Astrocyte (in vitro differentiated cells and primary cell): ENCODE data around the gene FLNC. TPM values are rescaled to one million over a fixed set of nuclear protein-coding genes. Genes with fewer than 3 reads are reported as not detected.

Source experiments
- DNase-seq: peaks from one replicate; pipeline ENCODE4 v3.0.0-alpha.2; 2010; ENCODE audit warnings: low read depth
- FAIRE-seq: peaks from 2 replicates; lab custom pipeline; 2011; peaks lifted over from hg19 to GRCh38; lab: Jason Lieb, UNC
- H2AFZ ChIP-seq: 2 replicates; pipeline ENCODE4 v1.6.0; 2012; ENCODE audit warnings: low read depth, low read length, inconsistent platforms
- H3K27ac ChIP-seq: 2 replicates; pipeline ENCODE4 v1.5.1; 2011; ENCODE audit warnings: low read depth, low read length, inconsistent platforms
- H3K27me3 ChIP-seq: 2 replicates; pipeline ENCODE4 v1.6.0; 2011; ENCODE audit warnings: low read length, inconsistent platforms; ENCODE audit not compliant: insufficient read depth
- H3K36me3 ChIP-seq: 2 replicates; pipeline ENCODE4 v1.5.1; 2011; ENCODE audit warnings: low read length, inconsistent platforms; ENCODE audit not compliant: insufficient read depth
- H3K4me1 ChIP-seq: 2 replicates; pipeline ENCODE4 v1.5.1; 2011; ENCODE audit warnings: low read length, inconsistent platforms; ENCODE audit not compliant: insufficient read depth
- H3K4me2 ChIP-seq: 2 replicates; pipeline ENCODE4 v1.6.0; 2012; ENCODE audit warnings: low read length, inconsistent platforms
- H3K4me3 ChIP-seq: 2 replicates; pipeline ENCODE4 v1.5.1; 2011; ENCODE audit warnings: low read depth, mild to moderate bottlenecking, low read length, inconsistent platforms; ENCODE audit not compliant: insufficient read depth
- H3K79me2 ChIP-seq: 2 replicates; pipeline ENCODE4 v1.6.0; 2012; ENCODE audit warnings: mild to moderate bottlenecking, low read length, inconsistent platforms; ENCODE audit not compliant: insufficient read depth
- H3K9ac ChIP-seq: 2 replicates; pipeline ENCODE4 v1.6.0; 2012; ENCODE audit warnings: mild to moderate bottlenecking, low read length, inconsistent platforms
- H3K9me3 ChIP-seq: 2 replicates; pipeline ENCODE4 v1.5.1; 2012; ENCODE audit warnings: low read depth, mild to moderate bottlenecking, low read length, inconsistent platforms; ENCODE audit not compliant: insufficient read depth
- H4K20me1 ChIP-seq: 2 replicates; pipeline ENCODE4 v1.6.0; 2012; ENCODE audit warnings: low read length, inconsistent platforms; ENCODE audit not compliant: insufficient read depth
- H3K27ac Mint-ChIP-seq: one replicate; pipeline ENCODE4 v1.8.0; 2021; ENCODE audit warnings: mild to moderate bottlenecking, mixed read lengths; ENCODE audit not compliant: unreplicated experiment
- H3K27me3 Mint-ChIP-seq: one replicate; pipeline ENCODE4 v1.8.0; 2021; ENCODE audit warnings: low read depth, mixed read lengths; ENCODE audit not compliant: unreplicated experiment
- H3K36me3 Mint-ChIP-seq: one replicate; pipeline ENCODE4 v1.8.0; 2021; ENCODE audit warnings: low read depth, mixed read lengths; ENCODE audit not compliant: unreplicated experiment
- H3K4me1 Mint-ChIP-seq: one replicate; pipeline ENCODE4 v1.8.0; 2021; ENCODE audit warnings: low read depth, mixed read lengths; ENCODE audit not compliant: unreplicated experiment
- H3K4me3 Mint-ChIP-seq: one replicate; pipeline ENCODE4 v1.8.0; 2021; ENCODE audit warnings: mild to moderate bottlenecking, moderate library complexity, mixed read lengths; ENCODE audit not compliant: unreplicated experiment
- H3K9me3 Mint-ChIP-seq: one replicate; pipeline ENCODE4 v1.8.0; 2021; ENCODE audit warnings: mild to moderate bottlenecking, mixed read lengths; ENCODE audit not compliant: unreplicated experiment
- CTCF ChIP-seq: IDR thresholded peaks from 2 replicates; pipeline ENCODE4 v1.5.1; 2011; ENCODE audit warnings: low read depth, mild to moderate bottlenecking, inconsistent platforms, low read length, moderate library complexity; ENCODE audit not compliant: insufficient read depth
- EZH2 ChIP-seq: IDR thresholded peaks from 2 replicates; pipeline ENCODE4 v1.6.1; 2012; ENCODE audit warnings: mild to moderate bottlenecking, low read length, inconsistent platforms; ENCODE audit not compliant: insufficient read depth
- total RNA-seq: library from RNA; stranded (reverse); gene quantifications from 2 replicates; pipeline ENCODE4 v1.2.1, GENCODE V29; 2021

The FLNC gene
- total RNA-seq, 1 donor from 2014 or later: 364 TPM

- no peaks in the 10 kb centered on the region for H3K4me1 Mint-ChIP-seq
- H3K4me2 ChIP-seq: no peak overlapping the region
- H3K36me3 Mint-ChIP-seq: peaks cover 13% of the 10 kb centered on the region
- H3K36me3 ChIP-seq: peaks cover 76% of the 10 kb centered on the region
- no peak overlapping the region for H2AFZ ChIP-seq
- H3K27ac Mint-ChIP-seq: no peak overlapping the region
- no peaks in the 10 kb centered on the region for H3K27me3 ChIP-seq
- no peak overlapping the region for H3K9ac ChIP-seq
- TF ChIP-seq EZH2: no peak
- TF ChIP-seq CTCF: no peak
- H3K9me3 Mint-ChIP-seq: no peaks in the 10 kb centered on the region
- H3K27me3 Mint-ChIP-seq: no peaks in the 10 kb centered on the region
- DNase-seq: no peak
- peaks cover 27% of the 10 kb centered on the region for H3K79me2 ChIP-seq
- H3K4me3 Mint-ChIP-seq: no peak overlapping the region
- FAIRE-seq: no peak
- H3K9me3 ChIP-seq: no peaks in the 10 kb centered on the region
- no peak overlapping the region for H3K4me3 ChIP-seq
- peaks cover 93% of the 10 kb centered on the region for H4K20me1 ChIP-seq
- H3K4me1 ChIP-seq: no peaks in the 10 kb centered on the region
- no peak overlapping the region for H3K27ac ChIP-seq
These were observed 17.6 kb downstream of the FLNC start for GRCh38 chr7:128847721-128848211.

- Histone ChIP-seq H3K4me3 (no peak overlapping the region), H3K36me3 (peaks cover 74% of the 10 kb centered on the region), H3K9ac (no peak overlapping the region), H3K9me3 (no peaks in the 10 kb centered on the region), H3K4me2 (no peak overlapping the region), H2AFZ (no peak overlapping the region), H3K79me2 (peaks cover 21% of the 10 kb centered on the region), H4K20me1 (peaks cover 92% of the 10 kb centered on the region), H3K27ac (no peak overlapping the region), H3K4me1 (no peaks in the 10 kb centered on the region), H3K27me3 (no peaks in the 10 kb centered on the region)
- no peak for TF ChIP-seq EZH2
- no peak for TF ChIP-seq CTCF
- DNase-seq (no peak), FAIRE-seq (no peak)
- Mint-ChIP-seq H3K4me1 (no peaks in the 10 kb centered on the region), H3K4me3 (no peak overlapping the region), H3K36me3 (peaks cover 18% of the 10 kb centered on the region), H3K9me3 (no peaks in the 10 kb centered on the region), H3K27ac (no peak overlapping the region), H3K27me3 (no peaks in the 10 kb centered on the region)
These were observed 18.3 kb downstream of the FLNC start for GRCh38 chr7:128848289-128849155.

- no peaks in the 10 kb centered on the region for H3K4me1 Mint-ChIP-seq
- H3K9me3 Mint-ChIP-seq: no peaks in the 10 kb centered on the region
- TF ChIP-seq CTCF (no peak), EZH2 (no peak)
- H3K4me1 ChIP-seq: no peaks in the 10 kb centered on the region
- H3K9me3 ChIP-seq: no peaks in the 10 kb centered on the region
- H3K36me3 ChIP-seq: peaks cover 68% of the 10 kb centered on the region
- H3K4me3 ChIP-seq: no peak overlapping the region
- no peak overlapping the region for H3K27ac ChIP-seq
- H4K20me1 ChIP-seq: peaks cover 92% of the 10 kb centered on the region
- no peak overlapping the region for H3K4me2 ChIP-seq
- peaks cover 16% of the 10 kb centered on the region for H3K36me3 Mint-ChIP-seq
- peaks cover 21% of the 10 kb centered on the region for H3K79me2 ChIP-seq
- H3K9ac ChIP-seq: no peak overlapping the region
- no peak overlapping the region for H2AFZ ChIP-seq
- peak overlapping the region; percentile 58 for H3K27ac Mint-ChIP-seq
- FAIRE-seq (no peak), DNase-seq (no peak)
- no peaks in the 10 kb centered on the region for H3K27me3 Mint-ChIP-seq
- H3K4me3 Mint-ChIP-seq: no peak overlapping the region
- no peaks in the 10 kb centered on the region for H3K27me3 ChIP-seq
These were observed 18.9 kb downstream of the FLNC start for GRCh38 chr7:128849156-128849515.
